C4-2B (cell line): Measurements from ENCODE around the gene OGFOD1.

ENCODE experiments used
- H3K27ac ChIP-seq: fragments of 450-650 bp; 2 replicates; pipeline ENCODE4 v1.5.1; 2017
- CTCF ChIP-seq: fragments of 450-650 bp; conservative IDR thresholded peaks from 2 replicates; pipeline ENCODE4 v1.5.1; 2017; ENCODE audit warnings: mild to moderate bottlenecking
- ZFX ChIP-seq: fragments of 450-650 bp; IDR thresholded peaks from 2 replicates; pipeline ENCODE4 v1.6.1; 2017

The OGFOD1 gene

GRCh38 chr16:56450986-56451752, at the start of gene OGFOD1, which contains the start of gene NUDT21:
TSS of gene OGFOD1 (plus strand) at chr16:56451554. CDS start at chr16:56451613, 59 bp downstream.
TSS of gene NUDT21 (minus strand) at chr16:56451332. CDS start at chr16:56451202, 130 bp downstream.
- TF ChIP-seq ZFX (peak; percentile 60; the same call in 1 of the 2 replicates), CTCF (no peak)
- H3K27ac ChIP-seq: peak within 1 kb of the TSS; percentile 94

- no peak overlapping the region for H3K27ac ChIP-seq
- TF ChIP-seq ZFX (no peak), CTCF (no peak)
These were observed 45.2 kb upstream of the OGFOD1 start for GRCh38 chr16:56405977-56406672.

- peak overlapping the region; percentile 35; the same call in 1 of the 2 replicates for H3K27ac ChIP-seq
- no peak for TF ChIP-seq ZFX
- TF ChIP-seq CTCF: no peak
These were observed 42.8 kb upstream of the OGFOD1 start for GRCh38 chr16:56408379-56409098.

GRCh38 chr16:56409195-56409594, 42.2 kb upstream of the OGFOD1 start:
- TF ChIP-seq CTCF: no peak
- peak overlapping the region; percentile 35; the same call in 1 of the 2 replicates for H3K27ac ChIP-seq

GRCh38 chr16:56411123-56411522, 40.2 kb upstream of the OGFOD1 start:
- TF ChIP-seq CTCF (no peak), ZFX (no peak)
- H3K27ac ChIP-seq: no peak overlapping the region

- no peak overlapping the region for H3K27ac ChIP-seq
- TF ChIP-seq ZFX (no peak), CTCF (no peak)
These were observed 39.7 kb upstream of the OGFOD1 start for GRCh38 chr16:56411624-56412023.
